ENCODE results near the gene SGSM1.
A peak's percentile ranks its signal among the peaks of the same experiment; 100 is the strongest.
"Not testable (repeated sequence)": the region's sequence is repeated elsewhere in the genome, so short reads cannot be mapped to it uniquely, and the experiment has no call there.

SGSM1 gene

GRCh38 chr22:24907101-24907500 lies 101.1 kb downstream of the SGSM1 start:
- DNase-seq: not testable (repeated sequence)

GRCh38 chr22:24920029-24920428 lies 114.0 kb downstream of the SGSM1 start:
- DNase-seq: no peak

- no peak for DNase-seq
These were observed 119.8 kb downstream of the SGSM1 start for GRCh38 chr22:24925586-24926427.

DNA sequence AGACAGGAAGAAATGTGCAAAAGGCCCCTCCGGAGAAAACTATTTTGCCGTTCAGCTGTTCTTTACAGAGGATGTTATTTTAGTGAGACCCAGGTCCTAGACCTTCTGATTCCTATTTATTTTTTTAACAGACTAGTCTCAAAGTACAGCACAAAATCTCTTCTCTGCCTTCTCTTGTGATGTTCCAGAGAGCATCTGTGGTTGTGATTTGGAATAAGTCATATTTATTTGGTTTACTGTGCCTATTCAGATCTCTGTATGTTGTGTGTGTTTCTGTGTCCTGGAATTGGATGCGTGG lies 120.4 kb downstream of the SGSM1 start:
- no peak for DNase-seq

- DNase-seq: no peak
These were observed 121.0 kb downstream of the SGSM1 start for GRCh38 chr22:24926849-24927579.

DNA sequence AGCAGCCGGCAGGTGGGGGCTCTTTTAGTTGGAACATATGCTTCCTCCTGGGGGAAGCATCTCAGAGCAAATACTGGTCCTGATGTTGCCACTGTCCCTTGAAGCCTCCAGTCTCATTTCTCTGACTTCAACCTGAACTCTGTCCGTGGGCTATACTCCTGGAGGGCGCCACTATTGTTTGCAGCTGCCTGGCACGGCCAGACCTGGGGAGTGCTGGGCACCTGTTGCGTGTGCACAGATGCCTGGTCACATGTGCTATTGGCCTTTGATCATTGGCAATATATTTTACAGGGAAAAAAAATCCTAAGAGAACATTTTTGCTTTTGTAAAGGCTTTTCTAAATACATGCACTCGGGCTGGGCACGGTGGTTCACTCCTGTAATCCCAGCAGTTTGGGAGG lies 122.3 kb downstream of the SGSM1 start:
- no peak for DNase-seq

GRCh38 chr22:24930678-24931077 lies 124.7 kb downstream of the SGSM1 start:
- no peak for DNase-seq

DNA sequence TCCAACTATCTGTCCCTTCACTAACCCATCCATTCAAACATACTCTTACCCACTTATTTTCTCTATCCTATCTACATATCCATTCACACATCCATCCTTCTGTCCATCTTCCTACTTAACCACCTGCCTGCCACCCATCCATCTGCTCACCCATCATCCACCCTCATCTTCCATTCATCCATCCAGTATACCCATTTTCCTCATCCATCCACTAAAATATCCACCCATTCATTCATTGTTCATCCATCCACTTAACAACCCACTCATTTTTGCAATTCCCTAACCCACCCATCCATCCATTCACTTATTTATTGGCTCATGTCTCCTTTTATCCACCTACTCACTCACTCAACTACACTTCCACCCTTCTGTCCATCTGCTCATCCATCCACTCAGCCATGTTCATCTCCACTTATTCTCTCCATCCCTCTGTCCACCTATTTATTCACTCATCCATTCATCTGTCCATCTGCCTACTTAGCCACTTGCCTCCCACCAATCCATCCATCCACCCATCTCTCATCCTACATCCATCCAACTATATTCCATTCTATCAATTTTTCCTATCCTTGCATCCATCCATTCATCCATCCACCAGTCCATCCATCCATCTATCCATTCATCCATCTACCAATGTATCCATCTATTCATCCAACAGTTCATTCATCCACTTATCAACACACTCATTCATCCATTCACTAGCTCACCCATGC lies 129.9 kb downstream of the SGSM1 start:
- DNase-seq: no peak

DNA sequence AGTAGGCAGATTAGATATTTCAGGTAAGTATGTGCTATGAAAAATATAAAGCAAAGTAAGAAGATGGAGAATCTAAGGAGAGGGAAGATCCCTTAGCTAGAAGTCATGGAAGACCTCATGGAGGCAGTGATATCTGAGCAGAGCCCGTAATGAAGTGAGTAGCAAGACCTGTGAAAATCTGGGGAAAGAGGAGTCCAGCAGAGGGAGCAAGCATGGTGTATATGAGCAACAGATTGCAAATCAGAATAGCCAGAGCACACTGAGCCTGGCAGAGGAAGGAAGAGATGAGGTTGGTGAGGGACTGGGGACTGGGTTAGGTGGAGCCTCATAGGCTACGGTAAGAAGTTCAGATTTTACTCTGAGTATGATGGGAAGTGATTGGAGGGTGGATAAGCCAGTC lies 131.1 kb downstream of the SGSM1 start:
- no peak for DNase-seq

DNA sequence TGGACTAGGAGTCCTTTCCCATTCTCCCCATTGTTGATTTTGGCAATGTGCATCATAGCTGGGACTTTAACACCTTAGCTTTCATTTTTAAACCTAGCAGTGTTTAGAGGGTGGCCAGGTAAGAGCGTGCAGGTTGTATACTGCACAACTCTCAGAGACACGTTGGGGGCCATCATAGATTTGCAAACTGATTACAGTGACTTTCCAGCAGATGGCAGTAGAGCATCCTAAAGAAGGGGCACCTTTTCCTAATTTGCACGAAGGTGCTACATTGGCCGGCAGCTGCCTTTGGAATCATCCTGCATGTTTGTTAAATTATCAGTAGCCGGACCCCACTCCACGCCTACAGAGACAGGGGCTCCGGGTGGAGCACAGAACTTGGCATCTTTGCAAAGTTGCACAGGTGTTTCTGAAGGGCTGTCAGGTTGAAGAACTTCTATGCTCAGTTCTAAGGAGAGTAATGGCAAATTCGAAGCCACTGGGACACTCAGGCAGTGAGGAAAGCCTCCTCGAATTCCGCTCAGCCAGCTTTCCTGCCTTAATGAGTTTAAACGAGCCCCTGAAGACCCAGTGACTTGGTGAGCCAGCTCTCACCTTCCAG lies 132.8 kb downstream of the SGSM1 start:
- no peak for DNase-seq

DNA sequence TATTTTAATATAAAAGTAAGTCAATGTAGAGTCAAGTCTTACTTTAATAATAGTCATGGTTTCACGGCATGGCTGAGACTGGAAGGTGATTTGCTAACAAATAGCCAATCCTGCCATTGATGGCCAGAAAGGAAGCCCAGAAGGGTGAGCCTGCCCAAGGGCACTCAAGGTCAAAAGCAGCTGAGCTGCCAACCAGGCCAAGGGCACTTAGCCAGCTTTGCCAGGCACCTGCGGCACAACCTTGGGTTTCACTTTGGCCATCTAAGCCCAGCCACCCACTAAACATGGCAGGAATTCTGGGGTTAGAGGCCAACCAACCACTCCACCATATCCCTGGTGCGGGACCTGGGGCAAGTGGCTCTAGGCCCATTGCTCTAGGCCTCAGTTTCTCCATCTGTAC lies 136.3 kb downstream of the SGSM1 start:
- DNase-seq: no peak

DNA sequence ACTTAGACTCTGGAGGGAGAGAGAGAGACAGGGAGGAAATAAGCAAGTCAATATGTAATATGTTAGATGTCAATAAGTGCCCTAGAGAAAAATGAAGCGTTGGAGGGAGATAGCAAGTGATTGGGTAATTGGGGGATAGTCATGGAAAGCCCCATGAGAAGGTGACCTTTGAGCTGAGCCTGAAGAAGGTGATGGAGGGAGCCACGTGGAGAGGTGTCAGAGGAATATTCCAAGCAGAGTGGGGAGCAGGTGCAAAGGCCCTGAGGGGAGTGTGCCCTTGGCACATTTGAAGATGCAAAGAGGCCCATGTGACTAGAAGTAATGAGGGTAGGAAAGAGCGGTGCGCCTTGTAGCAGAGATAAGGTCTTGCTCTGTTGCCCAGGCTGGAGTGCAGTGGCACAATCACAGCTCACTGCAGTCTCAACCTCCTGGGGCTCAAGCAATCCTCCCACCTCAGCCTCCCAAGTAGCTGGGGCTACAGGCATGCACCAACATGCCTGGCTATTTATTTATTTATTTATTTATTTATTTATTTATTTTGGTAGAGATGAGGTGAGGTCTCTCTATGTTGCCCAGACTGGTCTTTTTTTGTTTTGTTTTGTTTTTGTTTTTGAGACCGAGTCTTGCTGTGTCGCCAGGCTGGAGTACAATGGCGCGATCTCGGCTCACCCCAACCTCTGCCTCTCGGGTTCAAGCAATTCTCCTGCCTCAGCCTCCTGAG lies 138.4 kb downstream of the SGSM1 start:
- DNase-seq: no peak

DNA sequence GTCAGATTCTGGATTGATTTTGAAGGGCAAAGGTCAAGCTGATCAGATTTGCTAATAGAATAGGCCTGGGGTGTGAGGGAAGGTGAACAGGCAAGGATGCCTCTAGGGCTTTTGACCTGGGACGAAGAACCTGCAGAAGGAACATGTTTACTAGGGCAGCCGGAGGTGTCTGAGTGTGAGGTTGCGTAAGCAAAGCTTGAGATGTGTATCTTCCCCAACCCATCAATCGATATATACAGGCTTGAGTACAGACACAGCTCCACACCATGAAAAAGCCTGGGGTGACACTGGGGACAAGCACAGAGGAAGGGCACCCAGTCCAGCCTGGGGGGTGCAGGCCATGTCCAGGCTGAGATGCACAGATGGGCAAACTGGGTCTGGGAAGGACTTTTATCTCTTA lies 139.4 kb downstream of the SGSM1 start:
- no peak for DNase-seq

GRCh38 chr22:24947383-24947782 lies 141.4 kb downstream of the SGSM1 start:
- DNase-seq: no peak

GRCh38 chr22:24947881-24948280 lies 141.9 kb downstream of the SGSM1 start:
- no peak for DNase-seq

DNA sequence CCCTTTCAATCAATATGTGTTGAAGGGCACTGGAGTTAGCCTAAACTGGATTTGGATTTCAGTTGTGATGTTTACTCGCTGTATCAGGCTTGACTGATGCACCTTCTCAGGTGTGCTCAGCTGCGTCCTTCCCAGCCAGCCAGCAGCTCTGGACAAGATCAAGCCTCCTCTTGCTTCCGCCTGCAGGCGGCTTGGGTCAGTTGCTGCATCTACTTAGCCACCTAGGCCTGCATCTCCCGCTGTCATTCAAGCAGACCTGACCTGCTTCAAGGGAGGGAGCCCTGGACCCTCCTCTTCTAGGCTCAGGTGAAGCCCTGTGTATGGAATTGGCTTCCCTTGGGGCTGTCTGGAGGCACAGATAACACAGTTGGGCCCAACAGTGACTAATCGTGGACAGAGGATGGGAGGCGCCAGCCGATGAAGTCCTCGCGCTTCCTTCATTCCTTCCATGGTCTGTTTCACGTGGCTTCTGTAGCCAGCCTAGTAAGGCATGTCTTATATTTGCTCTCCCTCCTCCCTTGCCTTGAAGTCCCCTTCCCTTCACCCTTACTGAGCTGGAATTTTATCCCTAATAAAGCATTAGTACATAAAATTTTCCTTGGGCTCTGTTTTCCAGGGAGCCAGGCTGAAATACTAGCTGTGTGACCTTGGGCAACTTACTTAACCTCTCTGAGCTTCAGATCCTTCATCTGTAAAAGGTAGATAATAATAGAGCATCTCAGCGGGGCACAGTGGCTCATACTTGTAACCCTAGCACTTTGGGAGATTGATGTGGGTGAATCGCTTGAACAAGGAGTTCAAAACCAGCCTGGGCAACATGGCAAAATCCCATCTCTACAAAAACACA lies 142.6 kb downstream of the SGSM1 start:
- no peak for DNase-seq

- DNase-seq: no peak
These were observed 144.4 kb downstream of the SGSM1 start for GRCh38 chr22:24950272-24950902.

GRCh38 chr22:24951942-24952836 lies 146.2 kb downstream of the SGSM1 start, which contains the start of gene KIAA1671:
Gene KIAA1671 (plus strand): TSS chr22:24952716. CDS start chr22:25028000, 75,284 bp downstream.
- DNase-seq: peak; percentile 56

DNA sequence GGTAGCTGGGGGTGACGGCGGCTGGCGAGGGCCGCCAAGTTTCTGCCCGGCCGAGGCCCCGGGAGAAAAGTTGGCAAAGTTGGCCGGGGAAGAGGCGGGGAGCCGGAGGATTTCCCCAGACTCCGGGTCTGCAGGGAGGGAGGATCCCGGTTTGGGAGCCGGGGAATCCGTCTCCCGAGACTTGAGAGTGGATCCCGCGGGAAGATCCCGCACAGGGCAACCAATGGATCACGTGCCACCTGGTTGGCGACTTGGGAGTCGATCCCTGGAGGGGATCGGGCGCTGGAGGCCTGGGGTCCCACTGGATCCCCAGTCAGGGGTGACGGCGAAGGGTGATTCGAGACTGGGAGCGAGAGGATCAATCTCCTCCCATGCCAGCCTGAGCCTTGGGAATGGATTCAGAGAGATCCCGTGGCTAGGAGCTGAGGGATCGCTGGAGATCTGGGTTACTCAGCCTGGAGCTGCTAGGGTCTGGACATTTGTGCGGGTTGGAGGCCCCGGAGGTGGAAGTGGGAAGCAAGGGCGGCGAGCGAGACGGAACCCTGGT lies 146.9 kb downstream of the SGSM1 start:
- DNase-seq: no peak

Measured in NCI-H510A (cell line).